Measurements from ENCODE around the gene YWHAE. TPM values are rescaled to one million over a fixed set of nuclear protein-coding genes. Genes with fewer than 3 reads are reported as not detected.
"Not testable (repeated sequence)": the region's sequence is repeated elsewhere in the genome, so short reads cannot be mapped to it uniquely, and the experiment has no call there.

Gene YWHAE
- total and polyA plus RNA-seq, 2 experiments from 2014 or later = 658 to 2,297 TPM

- Histone ChIP-seq H3K27ac (no peak overlapping the region), H3K4me1 (ENCODE audit: low read depth) (peaks cover 8% of the 10 kb centered on the region), H3K4me3 (no peak overlapping the region), H3K27me3 (no peaks in the 10 kb centered on the region), H3K9me3 (ENCODE audit: low read depth) (no peaks in the 10 kb centered on the region), H3K36me3 (no peaks in the 10 kb centered on the region)
- TF ChIP-seq, protein P1, sequence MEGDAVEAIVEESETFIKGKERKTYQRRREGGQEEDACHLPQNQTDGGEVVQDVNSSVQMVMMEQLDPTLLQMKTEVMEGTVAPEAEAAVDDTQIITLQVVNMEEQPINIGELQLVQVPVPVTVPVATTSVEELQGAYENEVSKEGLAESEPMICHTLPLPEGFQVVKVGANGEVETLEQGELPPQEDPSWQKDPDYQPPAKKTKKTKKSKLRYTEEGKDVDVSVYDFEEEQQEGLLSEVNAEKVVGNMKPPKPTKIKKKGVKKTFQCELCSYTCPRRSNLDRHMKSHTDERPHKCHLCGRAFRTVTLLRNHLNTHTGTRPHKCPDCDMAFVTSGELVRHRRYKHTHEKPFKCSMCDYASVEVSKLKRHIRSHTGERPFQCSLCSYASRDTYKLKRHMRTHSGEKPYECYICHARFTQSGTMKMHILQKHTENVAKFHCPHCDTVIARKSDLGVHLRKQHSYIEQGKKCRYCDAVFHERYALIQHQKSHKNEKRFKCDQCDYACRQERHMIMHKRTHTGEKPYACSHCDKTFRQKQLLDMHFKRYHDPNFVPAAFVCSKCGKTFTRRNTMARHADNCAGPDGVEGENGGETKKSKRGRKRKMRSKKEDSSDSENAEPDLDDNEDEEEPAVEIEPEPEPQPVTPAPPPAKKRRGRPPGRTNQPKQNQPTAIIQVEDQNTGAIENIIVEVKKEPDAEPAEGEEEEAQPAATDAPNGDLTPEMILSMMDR (IDR thresholded peaks at IDR 0.05; ENCODE audit: low read depth, low read length) = no peak
- DNase-seq (ENCODE audit: low read depth in 1 of 2, low spot score in 1 of 2) = peak in 1 of 2 donors; percentile 51
Observed at GRCh38 chr17:1412185-1413110, 12.4 kb upstream of the YWHAE start.

DNA sequence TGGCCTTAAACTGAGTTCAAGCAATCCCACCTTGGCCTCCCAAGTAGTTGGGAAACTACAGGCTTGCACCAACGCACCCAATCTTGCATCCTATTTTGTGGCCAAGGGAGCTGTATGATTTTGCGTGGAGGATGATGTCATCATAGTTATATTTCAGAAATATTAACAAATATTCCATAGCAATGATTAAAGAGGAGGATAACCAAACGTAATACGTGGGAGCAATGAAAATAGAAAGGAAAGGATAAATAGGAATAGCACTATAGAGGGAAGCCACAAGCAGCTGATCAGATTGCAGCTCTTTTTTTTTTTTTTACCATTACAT lies 2.2 kb upstream of the YWHAE start:
- Histone ChIP-seq H3K27ac (no peak overlapping the region), H3K27me3 (no peaks in the 10 kb centered on the region), H3K4me3 (no peak overlapping the region), H3K36me3 (no peaks in the 10 kb centered on the region), H3K4me1 (ENCODE audit: low read depth) (peaks cover 12% of the 10 kb centered on the region), H3K9me3 (ENCODE audit: low read depth) (no peaks in the 10 kb centered on the region)
- TF ChIP-seq, protein P1 (IDR thresholded peaks at IDR 0.05; ENCODE audit: low read depth, low read length) = no peak
- DNase-seq (ENCODE audit: low read depth in 1 of 2, low spot score in 1 of 2) = no peak

GRCh38 chr17:1398931-1399678 lies 917 bp downstream of the YWHAE start:
- TF ChIP-seq, protein P1 (IDR thresholded peaks at IDR 0.05; ENCODE audit: low read depth, low read length) = no peak
- H3K27me3 ChIP-seq = no peaks in the 10 kb centered on the region
- H3K4me1 ChIP-seq (ENCODE audit: low read depth) = peaks cover 8% of the 10 kb centered on the region
- peak overlapping the region; percentile 86 for H3K4me3 ChIP-seq
- H3K27ac ChIP-seq = peak overlapping the region; percentile 99
- no peaks in the 10 kb centered on the region for H3K9me3 ChIP-seq (ENCODE audit: low read depth)
- peak; percentile 40 to 62 for DNase-seq (ENCODE audit: low read depth in 1 of 2, low spot score in 1 of 2)
- no peaks in the 10 kb centered on the region for H3K36me3 ChIP-seq

- TF ChIP-seq, protein P1 (IDR thresholded peaks at IDR 0.05; ENCODE audit: low read depth, low read length) = no peak
- DNase-seq (ENCODE audit: low read depth in 1 of 2, low spot score in 1 of 2) = peak in 1 of 2 donors; percentile 35
- Histone ChIP-seq H3K4me3 (peak overlapping the region; percentile 86), H3K36me3 (no peaks in the 10 kb centered on the region), H3K9me3 (ENCODE audit: low read depth) (no peaks in the 10 kb centered on the region), H3K4me1 (ENCODE audit: low read depth) (peaks cover 19% of the 10 kb centered on the region), H3K27ac (peak overlapping the region; percentile 99), H3K27me3 (no peaks in the 10 kb centered on the region)
Observed at GRCh38 chr17:1398028-1398427, 2.0 kb downstream of the YWHAE start.

- H3K27ac ChIP-seq; DNase-seq (ENCODE audit: low read depth in 1 of 2, low spot score in 1 of 2); H3K9me3 ChIP-seq (ENCODE audit: low read depth); H3K4me3 ChIP-seq; H3K36me3 ChIP-seq; H3K27me3 ChIP-seq: not testable (repeated sequence)
- peaks cover 35% of the 10 kb centered on the region for H3K4me1 ChIP-seq (ENCODE audit: low read depth)
Observed at GRCh38 chr17:1395876-1396665, 4.0 kb downstream of the YWHAE start.

All from cardiac muscle cell (in vitro differentiated cells and primary cell).